Sigmoid colon (tissue), 7 donors: ENCODE measurements around the gene DOK5. TPM values are rescaled to one million over a fixed set of nuclear protein-coding genes. Genes with fewer than 3 reads are reported as not detected.

ENCODE experiments used
- DNase-seq: peaks from one replicate; pipeline ENCODE4 v3.0.0-alpha.2; 2019
- H3K27ac ChIP-seq, 4 donors: fragments of 200-600 bp; sonication (generic); one replicate each; pipeline ENCODE4 v1.5.1; 2016 to 2019; ENCODE audit warnings: mild to moderate bottlenecking in 1 of 4
- H3K27me3 ChIP-seq, 3 donors: fragments of 200-600 bp; sonication (generic); one replicate each; pipeline ENCODE4 v1.5.1; 2019; ENCODE audit warnings: mild to moderate bottlenecking in 1 of 3
- H3K36me3 ChIP-seq, 4 donors: fragments of 200-600 bp; sonication (generic); one replicate each; pipeline ENCODE4 v1.5.1; 2016 to 2019
- H3K4me1 ChIP-seq, 4 donors: fragments of 200-600 bp; sonication (generic); one replicate each; pipeline ENCODE4 v1.5.1; 2017 to 2019
- H3K4me3 ChIP-seq, 4 donors: fragments of 200-600 bp; sonication (generic); one replicate each; pipeline ENCODE4 v1.5.1; 2017 to 2019; ENCODE audit warnings: mild to moderate bottlenecking in 2 of 4, moderate library complexity in 1 of 4
- H3K9me3 ChIP-seq, 4 donors: fragments of 200-600 bp in 3 of 4; sonication (generic) in 3 of 4; one replicate each; pipeline versions ENCODE4 v1.5.1 to v1.6.1; 2013 to 2019
- EP300 ChIP-seq, 4 donors: sonication (generic); formaldehyde crosslinking; IDR thresholded peaks; one replicate each; pipeline ENCODE4 v1.6.1; 2017; ENCODE audit warnings: antibody characterized with exemption in 4 of 4
- POLR2A ChIP-seq, 2 donors: fragments of 450-650 bp; IDR thresholded peaks; one replicate each; pipeline ENCODE4 v1.6.1; 2016; ENCODE audit warnings: antibody characterized with exemption in 2 of 2, mild to moderate bottlenecking in 2 of 2, moderate library complexity in 2 of 2
- POLR2AphosphoS5 ChIP-seq, 4 donors: sonication (generic); formaldehyde crosslinking; IDR thresholded peaks; one replicate each; pipeline ENCODE4 v1.6.1; 2017; ENCODE audit warnings: antibody characterized with exemption in 4 of 4
- WGBS, 2 donors: extraction: QIAGEN DNeasy Blood & Tissue Kit; methylation state at CpG; one replicate each; pipeline ENCODE4 v1.1.7; 2013; 5-methylcytosine and 5-hydroxymethylcytosine counted together
- intact Hi-C: fragments of 100-400 bp; cut with DNase I; formaldehyde crosslinking; loops from one replicate; pipeline ENCODE4 v1.15.1; 2023
- polyA plus RNA-seq, 3 donors: library from polyadenylated mRNA; stranded (reverse); fragments of 200-250 nt; gene quantifications; one replicate each; pipeline ENCODE4 v1.2.3, GENCODE V29; 2013
- total RNA-seq, 4 donors: library from RNA; depleted of rRNA; stranded (reverse); fragments of >200 nt; gene quantifications; one replicate each; pipeline ENCODE4 v1.1.0, GENCODE V29; 2016
- TF ChIP-seq, protein P1 (sequence below), 4 experiments: fragments of 450-650 bp in 3 of 4; fragments of 200-600 bp in 1 of 4; IDR thresholded peaks; one replicate each; pipeline ENCODE4 v1.5.1; 2016 to 2019; ENCODE audit warnings: antibody characterized with exemption in 4 of 4, mild to moderate bottlenecking in 3 of 4, moderate library complexity in 2 of 4
- donor health status: healthy with polysubstance abuse.
- donor health status: Bipolar disorder and iron deficiency.
- donor health status: healthy.

Gene DOK5
- total and polyA plus RNA-seq, 7 donors = 0.32 to 5.0 (median 1.7) TPM; not detected in 1

DNA sequence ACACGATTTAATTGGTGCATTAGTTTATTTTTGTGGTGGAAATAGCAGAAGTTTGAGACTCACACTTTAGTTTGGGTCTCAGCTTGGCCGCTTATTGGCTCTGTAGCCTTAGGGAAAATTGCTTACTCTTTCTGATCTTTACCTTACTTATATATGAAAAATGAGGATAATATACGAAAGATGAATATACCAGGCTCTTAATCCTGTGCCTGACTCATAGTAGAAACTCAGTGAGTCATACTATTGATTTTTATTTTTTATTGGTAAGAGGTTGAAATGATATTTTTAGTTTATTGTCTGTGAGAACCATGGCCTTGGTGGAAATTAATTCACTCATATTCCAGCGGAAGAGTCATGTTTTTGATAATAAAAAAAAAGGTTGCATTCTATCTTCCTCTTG lies 11.2 kb downstream of the DOK5 start:
- Histone ChIP-seq H3K27me3 (no peaks in the 10 kb centered on the region), H3K4me1 (no peaks in the 10 kb centered on the region), H3K27ac (no peak overlapping the region), H3K4me3 (no peak overlapping the region), H3K36me3 (no peaks in the 10 kb centered on the region), H3K9me3 (no peaks in the 10 kb centered on the region)
- intact Hi-C loops = no loop called here
- no peak for TF ChIP-seq POLR2A (IDR thresholded peaks at IDR 0.05)
- TF ChIP-seq POLR2AphosphoS5 (IDR thresholded peaks at IDR 0.05) = no peak
- TF ChIP-seq, protein P1, sequence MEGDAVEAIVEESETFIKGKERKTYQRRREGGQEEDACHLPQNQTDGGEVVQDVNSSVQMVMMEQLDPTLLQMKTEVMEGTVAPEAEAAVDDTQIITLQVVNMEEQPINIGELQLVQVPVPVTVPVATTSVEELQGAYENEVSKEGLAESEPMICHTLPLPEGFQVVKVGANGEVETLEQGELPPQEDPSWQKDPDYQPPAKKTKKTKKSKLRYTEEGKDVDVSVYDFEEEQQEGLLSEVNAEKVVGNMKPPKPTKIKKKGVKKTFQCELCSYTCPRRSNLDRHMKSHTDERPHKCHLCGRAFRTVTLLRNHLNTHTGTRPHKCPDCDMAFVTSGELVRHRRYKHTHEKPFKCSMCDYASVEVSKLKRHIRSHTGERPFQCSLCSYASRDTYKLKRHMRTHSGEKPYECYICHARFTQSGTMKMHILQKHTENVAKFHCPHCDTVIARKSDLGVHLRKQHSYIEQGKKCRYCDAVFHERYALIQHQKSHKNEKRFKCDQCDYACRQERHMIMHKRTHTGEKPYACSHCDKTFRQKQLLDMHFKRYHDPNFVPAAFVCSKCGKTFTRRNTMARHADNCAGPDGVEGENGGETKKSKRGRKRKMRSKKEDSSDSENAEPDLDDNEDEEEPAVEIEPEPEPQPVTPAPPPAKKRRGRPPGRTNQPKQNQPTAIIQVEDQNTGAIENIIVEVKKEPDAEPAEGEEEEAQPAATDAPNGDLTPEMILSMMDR (IDR thresholded peaks at IDR 0.05) = no peak
- TF ChIP-seq EP300 (IDR thresholded peaks at IDR 0.05) = no peak
- WGBS, 2 donors = 74 to 85% methylated on average over 4 of the region's 4 CpGs
- DNase-seq = no peak

GRCh38 chr20:54488442-54488841 lies 13.0 kb downstream of the DOK5 start:
- WGBS, 2 donors = 69 to 70% methylated on average over 2 of the region's 2 CpGs
- no peaks in the 10 kb centered on the region for H3K36me3 ChIP-seq
- TF ChIP-seq, protein P1 (IDR thresholded peaks at IDR 0.05) = no peak
- TF ChIP-seq EP300 (IDR thresholded peaks at IDR 0.05) = no peak
- TF ChIP-seq POLR2AphosphoS5 (IDR thresholded peaks at IDR 0.05) = no peak
- no peak for TF ChIP-seq POLR2A (IDR thresholded peaks at IDR 0.05)
- intact Hi-C loops = no loop called here
- no peak for DNase-seq
- H3K27me3 ChIP-seq = no peaks in the 10 kb centered on the region
- no peak overlapping the region for H3K27ac ChIP-seq
- no peaks in the 10 kb centered on the region for H3K4me1 ChIP-seq
- no peak overlapping the region for H3K4me3 ChIP-seq
- no peaks in the 10 kb centered on the region for H3K9me3 ChIP-seq

GRCh38 chr20:54491506-54491905 lies 16.1 kb downstream of the DOK5 start:
- intact Hi-C loops = no loop called here

DNA sequence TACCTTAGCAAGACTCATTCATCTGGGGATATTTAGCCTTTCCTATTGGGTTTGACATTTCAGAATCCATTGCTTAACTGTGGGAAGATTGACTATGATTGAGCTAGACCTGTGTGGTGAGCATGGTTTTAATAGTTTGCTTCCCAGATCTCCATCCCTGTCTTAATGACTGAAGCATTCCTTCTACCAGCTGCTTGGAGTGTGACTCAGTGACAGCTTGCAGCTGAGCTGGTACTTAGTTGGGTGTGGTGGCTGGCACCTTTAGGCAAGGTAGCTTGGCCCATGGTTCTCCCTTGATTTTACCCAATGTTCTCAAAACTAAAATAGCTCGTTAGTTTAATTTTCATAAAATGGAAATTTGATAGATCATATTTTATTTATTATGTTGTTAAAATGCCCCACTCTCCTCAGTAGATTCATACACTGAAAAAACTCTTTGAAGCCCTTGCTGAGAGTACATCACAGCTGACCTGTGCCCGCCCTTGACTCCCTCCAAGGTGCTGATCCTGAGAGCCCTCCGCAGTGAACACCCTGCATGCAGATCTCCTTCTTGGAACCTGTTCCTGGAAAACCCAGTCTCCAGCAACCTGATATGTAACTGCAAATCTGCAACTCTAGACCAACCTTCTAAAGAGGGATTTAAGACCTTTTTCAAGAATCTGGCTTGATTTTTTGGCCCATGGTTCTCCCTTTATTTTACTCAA lies 19.1 kb downstream of the DOK5 start:
- Histone ChIP-seq H3K27me3 (no peaks in the 10 kb centered on the region), H3K27ac (no peak overlapping the region), H3K4me3 (no peak overlapping the region), H3K9me3 (no peaks in the 10 kb centered on the region), H3K36me3 (no peaks in the 10 kb centered on the region), H3K4me1 (no peaks in the 10 kb centered on the region)
- intact Hi-C loops = no loop called here
- 60 to 77% methylated on average over 3 of the region's 3 CpGs for WGBS, 2 donors
- TF ChIP-seq POLR2A (IDR thresholded peaks at IDR 0.05) (no peak), POLR2AphosphoS5 (IDR thresholded peaks at IDR 0.05) (no peak), EP300 (IDR thresholded peaks at IDR 0.05) (no peak)
- TF ChIP-seq, protein P1 (IDR thresholded peaks at IDR 0.05) = no peak
- DNase-seq = no peak

More at GRCh38 chr20:54491506-54491905, 16.1 kb downstream of the DOK5 start:
- Histone ChIP-seq H3K4me1 (no peaks in the 10 kb centered on the region), H3K27ac (no peak overlapping the region), H3K27me3 (no peaks in the 10 kb centered on the region), H3K36me3 (no peaks in the 10 kb centered on the region), H3K9me3 (no peaks in the 10 kb centered on the region), H3K4me3 (no peak overlapping the region)
- TF ChIP-seq POLR2AphosphoS5 (IDR thresholded peaks at IDR 0.05) (no peak), POLR2A (IDR thresholded peaks at IDR 0.05) (no peak), EP300 (IDR thresholded peaks at IDR 0.05) (no peak)
- TF ChIP-seq, protein P1 (IDR thresholded peaks at IDR 0.05) = no peak
- no peak for DNase-seq
- 79 to 87% methylated on average over 7 of the region's 7 CpGs for WGBS, 2 donors
